Spleen (tissue), 11 donors: Measurements from ENCODE around the gene C5orf52. TPM values are rescaled to one million over a fixed set of nuclear protein-coding genes. Genes with fewer than 3 reads are reported as not detected.

Experiments used
- DNase-seq: peaks from one replicate; pipeline ENCODE4 v3.0.0-alpha.2; 2020
- H3K27ac ChIP-seq, 8 donors: fragments of 200-600 bp; sonication (generic) in 7 of 8; 1 replicate in 4 of 8; 2 replicates in 4 of 8; pipeline versions ENCODE4 v1.5.0 to v1.8.0; 2016 to 2021; ENCODE audit warnings: inconsistent platforms in 4 of 8, mild to moderate bottlenecking in 4 of 8, moderate library complexity in 1 of 8
- H3K27me3 ChIP-seq, 7 donors: fragments of 200-600 bp; sonication (generic) in 6 of 7; replicated peaks in 1 of 7; 1 replicate in 4 of 7; 2 replicates in 3 of 7; pipeline versions ENCODE4 v1.5.0 to v1.8.0; 2016 to 2021; ENCODE audit warnings: inconsistent platforms in 3 of 7, mild to moderate bottlenecking in 1 of 7
- H3K36me3 ChIP-seq, 6 donors: fragments of 200-600 bp; sonication (generic) in 5 of 6; 1 replicate in 4 of 6; 2 replicates in 2 of 6; pipeline versions ENCODE4 v1.5.0 to v1.8.0; 2016 to 2021; ENCODE audit warnings: inconsistent platforms in 2 of 6
- H3K4me1 ChIP-seq, 6 donors: fragments of 200-600 bp; sonication (generic) in 5 of 6; 1 replicate in 3 of 6; 2 replicates in 3 of 6; pipeline versions ENCODE4 v1.5.0 to v1.8.0; 2016 to 2021; ENCODE audit warnings: inconsistent platforms in 3 of 6
- H3K4me3 ChIP-seq, 8 donors: fragments of 200-600 bp; sonication (generic) in 7 of 8; 1 replicate in 4 of 8; 2 replicates in 4 of 8; pipeline versions ENCODE4 v1.5.0 to v1.8.0; 2016 to 2021; ENCODE audit warnings: inconsistent platforms in 4 of 8, mild to moderate bottlenecking in 4 of 8, moderate library complexity in 2 of 8
- H3K9me3 ChIP-seq, 8 donors: fragments of 200-600 bp; sonication (generic) in 7 of 8; 1 replicate in 4 of 8; 2 replicates in 4 of 8; pipeline versions ENCODE4 v1.5.0 to v1.8.0; 2016 to 2021; ENCODE audit warnings: inconsistent platforms in 4 of 8
- CTCF ChIP-seq, 11 experiments: fragments of 200-600 bp in 7 of 11; fragments of 450-650 bp in 4 of 11; sonication (generic) in 4 of 11; IDR thresholded peaks in 8 of 11; conservative IDR thresholded peaks in 3 of 11; 1 replicate in 7 of 11; 2 replicates in 4 of 11; pipeline versions ENCODE4 v1.4.0 to v1.8.0; 2016 to 2021; ENCODE audit warnings: antibody characterized with exemption in 11 of 11, inconsistent platforms in 4 of 11, mild to moderate bottlenecking in 1 of 11
- POLR2A ChIP-seq, 3 donors: fragments of 450-650 bp; IDR thresholded peaks; one replicate each; pipeline ENCODE4 v1.5.1; 2017; ENCODE audit warnings: antibody characterized with exemption in 3 of 3, mild to moderate bottlenecking in 1 of 3
- POLR2AphosphoS5 ChIP-seq, 3 donors: sonication (generic); formaldehyde crosslinking; IDR thresholded peaks; one replicate each; pipeline ENCODE4 v1.5.1; 2017; ENCODE audit warnings: antibody characterized with exemption in 3 of 3
- WGBS, 5 donors: extraction: QIAGEN DNeasy Blood & Tissue Kit in 3 of 5; methylation state at CpG; one replicate each; pipeline versions ENCODE4 v1.1.5 to v1.1.7; 2013 to 2018; 5-methylcytosine and 5-hydroxymethylcytosine counted together
- intact Hi-C: fragments of 100-400 bp; cut with DNase I; formaldehyde crosslinking; loops from one replicate; pipeline ENCODE4 v1.15.0; 2023; ENCODE audit warnings: low total_unique reads
- polyA plus RNA-seq, 3 donors: library from polyadenylated mRNA; stranded (reverse); fragments of 200-250 nt; gene quantifications; one replicate each; pipeline ENCODE4 v1.2.1, GENCODE V29; 2013
- total RNA-seq, 7 donors: library from RNA; depleted of rRNA in 3 of 7; stranded (reverse); fragments of >200 nt in 3 of 7; fragmentation: NEBNext Ultra II Directional in 4 of 7; extraction: Animal tissue kit (Norgen Biotek cat#: 25700) in 4 of 7; gene quantifications; one replicate each; pipeline versions ENCODE4 v1.1.0 to v1.2.1, GENCODE V29; 2016 to 2021
- donor health status: healthy with polysubstance abuse.
- donor health status: DM: no; HTN: no; CAD: no; lungs with moderate emphysema.
- donor health status: DM: no; HTN: no; CAD: no.
- donor health status: Bipolar disorder and iron deficiency.
- donor health status: healthy.
- donor health status: DM: no; HTN: no; CAD: no.
- donor health status: DM: yes; HTN: yes; CAD: no.

C5orf52 gene
- total and polyA plus RNA-seq, 10 donors = not detected

GRCh38 chr5:157710882-157711281 lies 39.5 kb downstream of the C5orf52 start:
- 46 to 78% (median 59%) methylated on average over 2 of the region's 2 CpGs for WGBS, 5 donors
- Histone ChIP-seq H3K27me3 (no peaks in the 10 kb centered on the region), H3K9me3 (no peaks in the 10 kb centered on the region), H3K4me1 (no peaks in the 10 kb centered on the region), H3K4me3 (no peak overlapping the region), H3K36me3 (no peaks in the 10 kb centered on the region), H3K27ac (no peak overlapping the region)
- intact Hi-C loops = loop anchor here (10.0 kb wide), 1 partner anchor 366 kb away; a partner anchor contains a TSS
- TF ChIP-seq CTCF (IDR thresholded peaks at IDR 0.05 in 8 of 11, conservative IDR thresholded peaks at IDR 0.05 in 3 of 11) (no peak), POLR2AphosphoS5 (IDR thresholded peaks at IDR 0.05) (no peak), POLR2A (IDR thresholded peaks at IDR 0.05) (no peak)
- DNase-seq = no peak

GRCh38 chr5:157713830-157714595 lies 42.7 kb downstream of the C5orf52 start:
- Histone ChIP-seq H3K27me3 (no peaks in the 10 kb centered on the region), H3K4me1 (peaks cover 0 to 21% (median 12%) of the 10 kb centered on the region in 6 donors), H3K9me3 (no peaks in the 10 kb centered on the region), H3K27ac (no peak overlapping the region), H3K36me3 (no peaks in the 10 kb centered on the region), H3K4me3 (no peak overlapping the region)
- intact Hi-C loops = loop anchor here (10.0 kb wide), 1 partner anchor 369 kb away; a partner anchor contains a TSS
- DNase-seq = no peak
- WGBS, 5 donors = 71 to 86% (median 84%) methylated on average over 4 of the region's 4 CpGs
- no peak for TF ChIP-seq POLR2AphosphoS5 (IDR thresholded peaks at IDR 0.05)
- TF ChIP-seq POLR2A (IDR thresholded peaks at IDR 0.05) = no peak
- no peak for TF ChIP-seq CTCF (IDR thresholded peaks at IDR 0.05 in 8 of 11, conservative IDR thresholded peaks at IDR 0.05 in 3 of 11)

- H3K4me1 ChIP-seq = peaks cover 0 to 24% (median 12%) of the 10 kb centered on the region in 6 donors
- no peak overlapping the region for H3K27ac ChIP-seq
- H3K4me3 ChIP-seq = no peak overlapping the region
- no peaks in the 10 kb centered on the region for H3K36me3 ChIP-seq
- no peak for DNase-seq
- no peaks in the 10 kb centered on the region for H3K9me3 ChIP-seq
- intact Hi-C loops = loop anchor here (10.0 kb wide), 1 partner anchor 370 kb away; a partner anchor contains a TSS
- TF ChIP-seq POLR2AphosphoS5 (IDR thresholded peaks at IDR 0.05) (no peak), POLR2A (IDR thresholded peaks at IDR 0.05) (no peak), CTCF (IDR thresholded peaks at IDR 0.05 in 8 of 11, conservative IDR thresholded peaks at IDR 0.05 in 3 of 11) (no peak)
- H3K27me3 ChIP-seq = no peaks in the 10 kb centered on the region
Observed at GRCh38 chr5:157714596-157714864, 43.2 kb downstream of the C5orf52 start.

GRCh38 chr5:157718519-157718918 lies 47.2 kb downstream of the C5orf52 start:
- DNase-seq = no peak
- Histone ChIP-seq H3K4me1 (peaks cover 0 to 24% (median 12%) of the 10 kb centered on the region in 6 donors), H3K9me3 (no peaks in the 10 kb centered on the region), H3K36me3 (no peaks in the 10 kb centered on the region), H3K4me3 (no peak overlapping the region), H3K27me3 (no peaks in the 10 kb centered on the region), H3K27ac (peak overlapping the region in 2 of 8 donors; percentile 9 to 33)
- TF ChIP-seq POLR2AphosphoS5 (IDR thresholded peaks at IDR 0.05) (no peak), CTCF (IDR thresholded peaks at IDR 0.05 in 8 of 11, conservative IDR thresholded peaks at IDR 0.05 in 3 of 11) (peak; percentile 25 to 85 (median 61)), POLR2A (IDR thresholded peaks at IDR 0.05) (no peak)
- WGBS, 5 donors = 1 to 7% (median 4%) methylated on average over 4 of the region's 4 CpGs
- intact Hi-C loops = loop anchor here (5.0 to 10.0 kb wide), 3 partner anchors 46 to 374 kb away; partner anchors contain the start of gene C5orf52
